Left cardiac atrium (tissue), 4 donors: Measurements from ENCODE around the gene AP3D1. TPM values are rescaled to one million over a fixed set of nuclear protein-coding genes. Genes with fewer than 3 reads are reported as not detected.

ENCODE experiments used
- ATAC-seq, 2 donors: fragments of 200-7000 bp; cut with Tn5 transposase; one replicate each; pipeline ENCODE4 v1.9.1; 2020; ENCODE audit warnings: mild to moderate bottlenecking in 2 of 2, moderate library complexity in 2 of 2
- DNase-seq: peaks from one replicate; pipeline ENCODE4 v3.0.0-alpha.2; 2020
- intact Hi-C, 2 donors: fragments of 100-400 bp; cut with DNase I; formaldehyde crosslinking; loops; one replicate each; pipeline versions ENCODE4 v1.14.1 to v1.15.1; 2022 to 2023
- total RNA-seq, 2 donors: library from RNA; stranded (reverse); fragmentation: NEBNext Ultra II Directional; extraction: Animal tissue kit (Norgen Biotek cat#: 25700); gene quantifications; one replicate each; pipeline ENCODE4 v1.2.1, GENCODE V29; 2021
- donor health status: DM: no; HTN: yes; CAD: no.
- donor health status: DM: no; HTN: yes; CAD: no; lungs with severe emphysema.
- donor health status: DM: yes; HTN: yes; CAD: no.
- donor health status: Dilated cardiomyopathy.

AP3D1 gene
- total RNA-seq, 2 donors from 2014 or later: 80.6 to 128 TPM

GRCh38 chr19:2118438-2118837 is 32.9 kb downstream of the AP3D1 start:
- intact Hi-C loops: no loop called here
- no peak for ATAC-seq
- DNase-seq: no peak

- intact Hi-C loops: no loop called here
- ATAC-seq: no peak
- no peak for DNase-seq
These were observed 34.0 kb downstream of the AP3D1 start for GRCh38 chr19:2117215-2117960.

- intact Hi-C loops: no loop called here
These were observed 34.9 kb downstream of the AP3D1 start for GRCh38 chr19:2116507-2116906.

GRCh38 chr19:2115911-2116426 is 35.4 kb downstream of the AP3D1 start:
- ATAC-seq: no peak
- intact Hi-C loops: no loop called here
- no peak for DNase-seq

More at GRCh38 chr19:2116507-2116906, 34.9 kb downstream of the AP3D1 start:
- ATAC-seq (no peak), DNase-seq (no peak)

GRCh38 chr19:2115324-2115723 is 36.0 kb downstream of the AP3D1 start:
- ATAC-seq (no peak), DNase-seq (no peak)
- intact Hi-C loops: no loop called here

GRCh38 chr19:2114821-2115220 is 36.5 kb downstream of the AP3D1 start:
- intact Hi-C loops: no loop called here
- DNase-seq (no peak), ATAC-seq (no peak)

GRCh38 chr19:2114218-2114617 is 37.1 kb downstream of the AP3D1 start:
- intact Hi-C loops: no loop called here
- ATAC-seq (no peak), DNase-seq (no peak)

GRCh38 chr19:2113439-2114211 is 37.7 kb downstream of the AP3D1 start:
- DNase-seq (no peak), ATAC-seq (no peak)
- intact Hi-C loops: no loop called here

- intact Hi-C loops: no loop called here
These were observed 38.6 kb downstream of the AP3D1 start for GRCh38 chr19:2112516-2113320.

GRCh38 chr19:2111886-2112285 is 39.5 kb downstream of the AP3D1 start:
- intact Hi-C loops: no loop called here
- no peak for ATAC-seq

More at GRCh38 chr19:2112516-2113320, 38.6 kb downstream of the AP3D1 start:
- DNase-seq (no peak), ATAC-seq (no peak)

GRCh38 chr19:2111425-2111824 is 39.9 kb downstream of the AP3D1 start:
- DNase-seq: no peak
- intact Hi-C loops: no loop called here
- ATAC-seq: no peak

More at GRCh38 chr19:2111886-2112285, 39.5 kb downstream of the AP3D1 start:
- no peak for DNase-seq

GRCh38 chr19:2110822-2111221 is 40.5 kb downstream of the AP3D1 start:
- no peak for ATAC-seq
- no peak for DNase-seq
- intact Hi-C loops: no loop called here

- no peak for ATAC-seq
- no peak for DNase-seq
- intact Hi-C loops: no loop called here
These were observed 42.1 kb downstream of the AP3D1 start for GRCh38 chr19:2109046-2109864.

GRCh38 chr19:2108251-2109016 is 42.9 kb downstream of the AP3D1 start:
- intact Hi-C loops: no loop called here
- DNase-seq (no peak), ATAC-seq (no peak)

GRCh38 chr19:2103045-2103707 is 48.2 kb downstream of the AP3D1 start:
- intact Hi-C loops: no loop called here
- no peak for ATAC-seq
- DNase-seq: no peak

GRCh38 chr19:2101417-2102335 is 49.7 kb downstream of the AP3D1 start:
- intact Hi-C loops: no loop called here
- DNase-seq (no peak), ATAC-seq (no peak)

- DNase-seq (no peak), ATAC-seq (no peak)
- intact Hi-C loops: no loop called here
These were observed 50.7 kb downstream of the AP3D1 start for GRCh38 chr19:2100719-2101061.
